SIG-M5 (cell line): Measurements from ENCODE around the gene CCDC33.

Experiments
- DNase-seq: peaks from one replicate; lab custom pipeline; 2025; lab: John Stamatoyannopoulos, UW

Gene CCDC33

DNA sequence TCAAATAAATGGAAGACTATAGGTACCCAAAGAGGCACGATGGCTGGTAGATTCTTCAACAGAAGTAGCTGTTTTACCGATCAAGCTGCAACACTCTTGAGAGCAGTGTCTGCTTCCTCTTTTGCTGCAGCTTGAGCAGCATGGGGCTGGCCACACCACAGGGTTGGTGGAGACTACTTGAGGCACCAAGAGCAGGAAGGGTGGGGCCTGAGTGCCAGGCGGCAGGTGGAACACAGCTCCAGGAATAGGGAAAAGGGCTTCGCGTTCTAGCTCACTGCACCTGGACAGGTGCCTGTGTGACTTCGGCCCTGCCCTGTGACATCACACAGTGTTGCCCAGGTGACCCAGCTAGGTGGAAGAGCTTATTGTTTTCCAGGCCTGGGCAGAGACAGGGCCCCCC lies at the start of gene CCDC33:
Gene CCDC33, plus strand, starts transcription at position 365 of the 400 bp plus-strand sequence. CDS start 394 bp downstream, outside the sequence.
- no peak for DNase-seq

DNA sequence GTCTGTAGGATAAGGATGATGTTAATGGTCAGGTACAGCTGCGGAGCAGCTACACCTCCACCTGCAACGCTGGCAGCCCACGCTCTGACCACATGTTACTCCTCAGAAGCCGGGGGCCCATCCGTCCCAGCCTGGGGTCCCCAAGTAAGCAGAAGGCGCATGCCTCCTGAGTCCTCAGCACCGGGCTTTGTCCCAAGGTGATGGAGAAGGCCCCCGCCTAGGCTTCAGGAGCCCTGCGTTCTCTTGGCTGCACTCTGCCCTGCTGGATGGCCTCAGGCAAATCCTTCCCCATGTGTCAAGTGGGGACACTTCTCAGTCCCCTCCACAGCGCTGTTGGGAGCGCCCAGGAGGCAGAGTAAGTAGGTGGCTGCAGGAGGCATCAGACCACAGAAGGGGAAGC lies 47.9 kb upstream of the CCDC33 start:
- no peak for DNase-seq

DNA sequence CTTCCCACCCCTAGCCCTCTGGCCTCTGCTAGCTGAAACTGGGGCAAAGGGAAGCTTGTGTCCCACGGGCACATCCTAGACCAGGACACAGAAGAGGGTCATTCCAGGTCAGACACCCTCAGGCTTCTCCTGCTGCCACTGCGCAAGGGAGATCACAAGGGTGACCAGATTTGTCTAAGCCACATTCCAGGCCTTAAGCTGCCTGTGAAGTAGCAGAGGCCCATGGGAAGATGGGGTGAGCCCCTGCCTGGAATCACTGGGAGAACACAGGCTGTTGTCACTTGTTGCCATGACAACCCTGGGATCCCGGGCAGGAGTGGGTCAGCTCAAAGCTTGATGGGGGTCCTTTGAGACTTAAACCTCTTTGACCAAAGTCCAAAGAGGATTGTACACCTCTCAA lies 44.3 kb upstream of the CCDC33 start:
- DNase-seq = no peak

DNA sequence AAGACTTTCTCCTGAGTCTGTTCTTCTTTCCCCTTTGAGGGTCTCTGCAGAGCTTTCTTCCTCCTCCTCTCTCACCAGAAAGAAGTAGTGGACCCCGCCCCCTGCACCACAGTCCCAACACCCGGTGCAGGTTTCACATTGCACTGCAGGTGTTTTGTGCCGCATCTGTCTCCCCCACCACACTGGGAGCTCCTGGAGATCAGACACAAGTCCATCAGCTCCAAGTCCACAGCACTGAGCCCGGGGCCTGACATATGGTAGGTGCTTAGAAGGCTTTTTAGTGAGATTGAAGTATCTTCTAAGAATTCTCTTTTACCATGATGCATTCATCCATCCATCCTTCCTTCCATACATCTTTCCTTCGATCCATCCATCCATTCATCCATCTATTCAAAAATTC lies 43.4 kb upstream of the CCDC33 start:
- DNase-seq = no peak

DNA sequence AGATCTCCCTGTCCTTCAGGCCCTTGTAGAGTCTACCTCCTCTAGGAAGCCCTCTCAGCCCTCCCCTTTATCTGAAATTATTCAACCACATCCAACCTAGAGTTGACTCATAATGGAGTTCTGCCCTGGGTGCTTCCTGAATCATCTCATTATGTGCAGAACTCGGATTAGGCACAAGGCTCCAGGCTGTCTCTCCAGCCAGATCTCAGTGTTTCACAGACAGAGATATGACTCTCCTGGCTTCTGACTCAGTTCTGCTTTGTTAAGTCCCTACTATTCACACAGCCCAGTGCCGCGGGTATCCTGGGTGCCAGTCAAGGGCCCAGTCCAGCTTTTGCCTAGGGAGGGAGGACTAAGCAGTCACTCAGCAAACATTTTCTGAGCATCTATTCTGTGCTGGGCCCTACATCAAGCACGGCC lies 42.8 kb upstream of the CCDC33 start:
- DNase-seq = no peak

DNA sequence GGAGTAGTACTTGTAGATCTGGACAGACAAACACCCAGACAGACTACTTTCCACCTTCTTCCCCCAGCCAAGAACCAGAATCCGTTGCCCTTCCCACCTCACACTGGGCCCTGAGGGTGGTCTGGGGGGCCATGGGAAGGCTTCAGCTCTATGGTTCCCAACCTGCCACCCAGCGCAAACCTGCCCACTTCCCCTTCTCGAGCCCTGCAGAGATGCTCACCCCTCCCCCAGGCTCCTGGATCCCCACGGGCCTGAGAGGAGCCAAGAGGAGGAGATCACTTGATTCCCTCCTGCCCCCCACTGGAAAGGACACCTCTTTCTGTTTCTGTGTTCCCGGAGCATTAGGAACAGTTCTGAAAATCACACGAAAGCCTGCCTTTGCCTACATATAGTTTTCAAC lies 42.2 kb upstream of the CCDC33 start:
- no peak for DNase-seq

DNA sequence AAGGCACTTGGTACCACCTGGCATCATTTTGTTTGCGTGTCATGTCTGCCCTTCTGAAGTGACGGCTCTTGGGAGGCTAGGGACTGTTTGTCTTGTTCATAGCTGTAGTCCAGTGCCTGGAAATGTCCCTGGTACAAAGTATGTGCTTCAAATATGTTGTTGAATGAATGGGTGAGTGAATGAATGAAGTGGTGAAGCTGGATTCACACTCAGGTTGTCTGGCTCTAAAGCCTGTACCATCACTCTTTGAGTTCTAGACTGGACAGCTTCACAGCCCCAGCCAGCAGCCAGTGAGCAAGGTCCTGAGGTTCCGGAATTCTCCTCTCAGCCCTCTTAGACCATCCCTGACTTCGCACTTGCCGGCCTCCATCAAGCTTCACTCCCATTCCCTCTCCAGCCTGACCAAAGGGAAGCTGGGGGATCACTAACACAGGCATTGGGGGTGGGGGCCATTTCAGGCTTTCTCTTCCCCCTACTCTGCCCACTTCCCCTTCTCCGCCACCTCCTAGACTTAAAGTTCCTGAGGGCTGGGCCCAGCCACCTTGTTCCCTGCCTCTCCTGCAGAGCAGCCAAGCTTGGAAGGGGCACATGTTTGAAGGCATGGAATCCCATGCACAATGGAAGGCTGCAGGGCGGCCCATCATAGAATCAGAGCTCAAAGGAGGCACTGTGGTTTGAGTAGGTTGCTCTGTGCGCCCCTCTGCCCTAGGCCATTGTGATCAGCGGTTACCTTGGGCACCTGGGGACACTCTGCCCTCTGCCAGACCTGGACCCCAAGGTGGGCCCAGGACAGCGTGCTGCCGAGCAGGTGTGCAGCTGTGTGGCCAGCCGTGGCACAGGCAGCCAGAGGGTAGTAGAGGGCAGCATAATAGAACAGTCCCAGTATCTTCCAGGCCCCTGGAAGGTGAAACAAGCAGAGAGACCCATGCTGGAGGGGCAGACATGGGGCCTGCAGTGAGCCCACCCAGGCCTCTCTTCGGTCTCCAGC lies 41.3 kb upstream of the CCDC33 start:
- DNase-seq = no peak

DNA sequence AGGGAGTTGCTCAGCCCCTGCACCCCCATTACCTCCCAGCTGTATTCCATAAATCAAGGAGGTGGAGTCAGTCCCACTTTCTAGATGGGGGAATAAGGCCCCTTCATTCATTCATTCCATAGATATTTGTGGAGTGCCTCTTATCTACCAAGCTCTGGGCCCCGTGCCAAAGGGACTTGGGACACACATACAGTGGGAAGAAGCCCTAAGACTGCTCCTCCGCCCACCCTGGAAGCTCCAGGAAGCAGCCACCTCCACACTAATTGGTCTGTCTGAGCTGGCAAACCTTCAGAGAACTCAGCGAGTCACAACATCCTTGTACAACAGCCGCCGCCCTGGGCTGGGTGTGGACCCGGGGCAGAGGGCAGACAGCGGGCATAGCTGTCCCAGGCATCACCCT lies 40.0 kb upstream of the CCDC33 start:
- no peak for DNase-seq

DNA sequence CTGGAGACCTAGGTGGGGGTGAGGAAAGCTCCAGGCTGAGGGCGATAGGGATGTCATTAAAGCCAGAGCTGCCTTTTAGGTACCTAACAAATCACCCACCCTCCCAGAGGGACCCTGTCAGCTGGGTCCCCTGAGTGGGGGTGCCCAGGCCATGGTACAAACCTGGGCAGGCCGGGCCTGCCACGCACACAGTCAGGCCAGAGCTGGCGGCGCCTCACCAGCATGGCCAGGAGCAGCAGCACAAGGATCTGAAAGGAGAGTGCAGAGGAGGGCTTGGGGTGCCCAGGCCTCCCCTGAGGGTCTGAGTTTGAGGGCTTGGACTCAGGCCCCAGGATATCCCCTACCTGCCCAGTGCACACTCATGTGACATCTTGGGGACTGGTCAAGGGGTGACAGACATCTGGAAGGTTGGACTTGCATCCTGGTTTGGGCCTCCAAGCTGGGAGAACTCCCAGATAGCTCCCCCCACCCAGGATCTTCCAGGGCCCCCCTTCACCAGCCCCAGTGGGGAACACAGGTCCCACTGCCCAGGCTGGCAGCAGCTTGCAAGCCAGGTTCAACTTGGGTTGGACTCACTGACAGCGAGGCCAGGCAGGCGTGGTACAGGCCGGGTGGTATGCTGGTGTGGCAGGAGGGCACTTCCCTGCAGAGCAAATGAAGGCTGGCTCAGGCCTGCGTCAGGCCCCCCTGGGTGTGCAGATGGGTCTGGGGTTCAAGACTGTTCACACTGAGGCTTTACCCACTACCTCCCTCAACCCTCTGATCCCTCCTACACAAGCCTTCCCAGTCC lies 38.8 kb upstream of the CCDC33 start:
- DNase-seq = no peak

DNA sequence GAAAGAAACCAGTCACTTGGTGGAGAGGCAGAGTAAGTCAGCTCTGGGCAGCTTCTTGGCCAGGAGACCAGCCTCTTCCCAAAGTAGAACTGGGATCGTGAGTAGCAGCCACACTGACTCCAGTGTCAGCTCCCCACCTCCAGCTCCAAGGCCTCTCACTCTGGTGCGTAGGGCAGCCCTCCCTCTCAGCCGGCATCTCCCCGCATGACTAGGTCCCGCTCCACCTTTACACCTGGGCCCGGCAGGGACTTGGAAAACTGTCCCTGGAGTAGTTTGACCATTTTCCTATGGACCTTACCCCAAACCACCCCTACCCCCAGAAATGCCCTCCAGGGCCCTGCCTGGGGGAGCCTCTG lies 36.9 kb upstream of the CCDC33 start:
- DNase-seq = no peak

DNA sequence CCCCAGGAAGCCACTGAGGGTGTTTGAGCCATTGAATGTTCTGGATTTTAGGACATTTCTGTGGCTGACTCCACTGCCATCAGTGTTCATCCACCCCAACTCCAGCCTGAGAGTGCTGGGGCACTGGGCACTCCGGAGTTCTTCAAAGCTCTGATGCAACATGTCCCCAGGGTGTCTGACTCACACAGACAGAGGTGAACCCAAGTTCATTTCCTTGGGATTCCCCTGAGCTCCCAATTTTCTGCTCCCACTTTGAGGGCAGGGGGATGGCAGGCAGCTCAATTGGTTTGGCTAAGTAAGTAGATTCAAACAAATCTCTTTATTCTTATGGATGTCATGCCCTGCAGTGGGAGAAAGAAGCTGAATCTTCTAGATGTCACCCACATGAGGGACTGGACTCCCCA lies 35.7 kb upstream of the CCDC33 start:
- no peak for DNase-seq

DNA sequence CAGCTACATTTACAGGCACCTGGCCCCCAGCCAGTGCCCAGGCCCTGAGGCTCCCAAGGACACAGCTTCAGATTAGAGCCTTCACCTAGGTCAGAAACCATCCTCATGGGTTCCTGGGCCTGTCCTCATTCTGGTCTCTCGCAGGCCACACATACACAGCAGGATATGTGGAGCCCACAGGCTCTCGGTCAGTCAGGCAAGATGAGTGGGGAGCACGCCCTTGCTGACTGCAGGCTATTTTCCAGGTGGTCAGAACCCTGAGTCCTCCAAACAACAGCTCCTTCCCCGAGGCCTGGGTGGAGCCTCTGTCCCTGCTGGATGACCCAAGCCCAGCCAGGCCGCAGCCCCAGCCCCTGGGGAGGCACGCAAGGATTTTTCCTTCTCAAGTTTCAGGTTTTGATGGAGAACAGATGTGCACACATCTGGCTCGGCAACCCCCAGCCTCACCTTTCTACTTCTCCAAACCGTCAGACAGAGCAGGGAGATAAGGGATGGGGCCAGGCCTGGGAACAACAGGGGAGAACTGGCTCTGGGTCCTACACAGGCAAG lies 35.2 kb upstream of the CCDC33 start:
- no peak for DNase-seq

DNA sequence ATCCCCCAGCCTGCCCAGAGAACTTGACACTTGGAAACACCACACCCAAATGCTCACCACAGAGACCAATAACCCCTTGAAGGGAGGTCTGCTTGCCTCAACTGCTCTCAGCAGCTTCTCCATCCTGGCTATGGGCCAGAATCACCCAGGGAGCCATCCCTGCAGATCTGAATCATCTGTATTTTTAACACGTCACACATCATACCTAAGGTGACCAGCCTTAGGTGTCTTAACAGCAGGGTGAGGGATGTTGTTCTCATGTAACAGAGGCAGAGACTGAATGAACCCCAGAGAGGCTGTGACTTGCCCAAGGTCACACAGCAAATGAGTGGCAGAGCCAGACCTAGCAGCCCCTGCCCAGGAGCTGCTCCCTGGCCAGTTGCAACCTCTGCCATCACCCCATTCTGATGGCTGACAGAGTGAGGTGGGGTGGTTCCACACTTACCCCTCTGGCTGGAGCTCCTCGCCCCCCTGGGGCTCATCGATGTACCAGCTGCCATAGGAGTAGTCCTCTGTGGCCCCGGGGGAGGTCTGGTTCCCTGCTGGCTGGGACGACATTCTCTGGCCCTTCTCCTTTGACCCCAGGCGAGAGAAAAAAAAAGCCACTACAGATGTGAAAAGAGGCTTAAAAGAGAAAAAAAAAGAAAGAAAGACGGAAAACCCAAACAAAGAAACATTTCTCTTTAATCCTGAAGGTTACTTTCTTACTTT lies 34.3 kb upstream of the CCDC33 start:
- no peak for DNase-seq

DNA sequence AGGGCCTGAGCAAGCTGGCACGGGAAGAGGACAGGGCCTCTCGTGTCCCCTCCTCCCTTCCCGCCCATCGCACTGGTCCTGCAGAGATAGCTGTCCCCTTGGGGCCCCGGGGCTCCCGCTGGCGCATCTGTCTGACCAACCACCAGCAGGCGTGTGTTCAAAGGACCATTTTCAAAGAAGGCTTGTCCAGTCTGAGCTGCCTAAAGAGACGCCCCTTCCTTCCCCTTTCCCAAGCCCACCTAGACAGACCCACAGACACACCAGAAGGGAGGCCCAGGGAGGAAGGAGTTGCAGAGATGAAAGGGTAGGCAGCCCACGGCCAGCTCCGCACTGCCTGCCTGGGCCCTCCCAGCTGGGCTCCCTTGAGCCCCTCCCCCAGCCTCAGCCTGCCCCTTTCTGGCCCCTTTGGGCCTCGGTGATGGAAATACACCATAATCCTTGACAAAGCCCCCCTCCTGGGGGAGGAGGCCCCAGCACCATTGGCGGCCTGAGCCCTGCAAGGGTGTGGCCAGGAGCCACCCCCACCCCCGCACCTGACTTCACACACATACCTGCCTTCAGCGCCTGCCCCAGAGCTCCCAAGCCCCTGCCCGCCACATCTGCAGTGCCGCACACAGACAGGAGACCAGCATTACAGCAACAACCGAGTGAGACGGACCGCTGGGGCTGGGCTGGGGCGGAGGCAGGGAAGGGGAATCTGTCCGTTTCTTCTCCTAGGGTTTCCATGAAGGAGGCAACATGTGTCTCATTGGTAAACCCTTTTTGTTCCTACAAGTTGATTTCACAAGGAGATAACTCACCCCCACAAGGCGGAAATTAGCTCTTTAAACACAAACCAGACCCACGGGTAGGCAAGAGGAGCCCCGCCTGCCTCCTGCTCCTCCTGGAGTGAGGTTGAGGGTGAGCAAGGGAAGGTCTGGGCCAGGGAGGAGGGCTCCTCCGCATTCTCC lies 33.4 kb upstream of the CCDC33 start, which contains the start of gene STRA6:
Gene STRA6, minus strand, starts transcription at position 336 of the 950 bp plus-strand sequence. CDS start 520 bp downstream, outside the sequence.
- no peak for DNase-seq

DNA sequence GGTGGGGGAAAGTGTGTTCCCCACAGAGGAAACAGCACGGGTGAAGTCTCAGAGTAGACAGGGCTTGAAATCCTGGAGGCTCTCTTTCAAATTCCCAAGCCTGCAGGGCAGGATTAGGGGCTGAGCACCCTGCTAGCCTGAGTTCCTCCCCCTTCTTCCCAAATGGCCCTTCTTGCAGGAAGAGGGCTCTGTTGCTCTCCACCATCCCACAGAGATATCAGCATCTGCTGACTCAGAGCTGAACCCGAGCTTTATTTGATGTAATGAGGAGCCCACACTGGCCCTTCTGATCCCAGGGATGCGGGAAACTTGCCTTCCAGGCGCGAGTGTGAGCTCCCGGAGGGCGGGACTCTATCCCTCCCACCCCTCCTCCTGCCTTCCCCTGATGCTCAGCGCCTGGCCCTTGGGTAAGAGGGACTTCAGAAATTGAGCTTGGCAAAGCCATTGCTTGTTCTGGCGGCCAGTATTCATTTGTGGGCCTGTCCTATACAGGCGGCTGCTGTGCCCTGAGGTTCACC lies 32.2 kb upstream of the CCDC33 start:
- no peak for DNase-seq

DNA sequence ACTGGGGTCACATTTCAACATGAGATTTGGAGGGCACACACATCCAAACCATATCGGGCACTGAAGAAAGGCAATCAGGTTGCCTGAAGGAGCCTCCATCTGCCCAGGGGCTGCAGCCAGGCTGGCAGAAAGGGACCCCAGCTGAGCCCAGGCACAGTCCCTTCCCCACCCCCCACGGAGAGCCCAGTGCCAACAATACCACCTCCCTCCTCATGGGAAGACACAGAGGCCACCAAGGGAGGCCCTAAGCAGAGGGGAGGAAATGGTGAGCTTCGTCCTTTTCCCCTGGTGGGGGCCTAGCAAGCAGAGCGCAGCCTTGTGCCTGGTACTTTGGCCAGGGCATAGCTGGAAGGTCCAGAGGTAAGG lies 30.6 kb upstream of the CCDC33 start:
- DNase-seq = no peak

DNA sequence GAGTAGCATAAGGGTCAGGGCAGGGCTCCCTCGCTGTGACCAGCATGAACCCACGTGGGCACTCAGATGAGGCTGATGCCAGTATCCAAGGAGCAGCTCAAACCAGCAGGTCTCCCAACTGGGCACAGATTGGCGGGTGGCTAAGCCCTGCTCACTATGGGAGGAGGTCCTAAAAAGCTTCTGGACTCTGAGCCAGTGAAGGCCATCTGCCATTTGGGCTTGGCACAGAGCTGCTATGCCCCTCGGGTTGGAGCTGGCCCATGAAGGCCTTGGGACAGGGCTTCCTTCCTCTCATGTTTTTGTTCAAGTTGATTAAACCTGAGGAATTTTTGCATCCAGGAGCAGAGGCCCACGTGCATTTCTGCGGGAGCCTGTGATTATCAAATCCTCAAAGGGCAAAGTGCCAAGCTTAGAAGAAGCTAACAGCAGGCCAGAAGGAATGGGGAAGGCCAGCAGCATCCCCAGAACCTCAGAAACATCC lies 29.3 kb upstream of the CCDC33 start:
- DNase-seq = no peak

DNA sequence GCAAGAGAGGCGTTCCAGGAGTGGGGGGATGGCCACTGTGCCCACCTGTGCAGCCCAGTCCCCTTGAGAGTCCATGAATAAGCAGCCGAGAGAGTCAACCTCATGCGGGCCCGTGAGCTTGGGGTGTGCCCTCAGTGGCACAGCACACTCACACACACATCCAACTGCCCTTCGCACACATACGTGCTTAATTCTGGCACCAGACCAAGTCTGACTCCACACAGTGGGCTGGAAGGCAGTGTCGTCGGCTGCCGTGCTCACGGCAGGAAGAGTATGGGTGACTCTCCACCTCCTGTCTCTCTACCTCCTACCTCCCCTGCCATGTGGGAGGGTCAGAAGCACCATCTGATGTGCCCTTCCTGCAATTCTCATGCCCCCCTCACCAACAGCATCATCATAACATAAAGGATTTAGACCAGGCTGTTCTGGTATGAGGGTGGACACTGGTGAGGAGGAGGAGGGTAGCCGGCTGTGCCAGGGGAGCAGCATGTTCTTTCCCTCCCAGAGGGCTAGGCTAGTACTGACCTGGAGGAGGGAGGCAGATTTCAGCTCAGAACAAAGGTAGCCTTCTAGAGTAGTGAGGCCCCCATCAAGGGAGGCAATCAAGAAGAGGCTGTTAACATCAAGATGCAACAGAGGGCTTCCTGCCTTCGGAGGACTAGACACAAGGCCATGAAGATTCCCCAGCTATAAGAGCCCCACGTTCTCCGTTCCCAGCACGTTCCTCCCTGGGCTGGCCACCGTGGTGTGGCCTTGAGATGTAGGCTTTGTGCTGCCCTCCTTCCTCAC lies 28.3 kb upstream of the CCDC33 start:
- DNase-seq = no peak

DNA sequence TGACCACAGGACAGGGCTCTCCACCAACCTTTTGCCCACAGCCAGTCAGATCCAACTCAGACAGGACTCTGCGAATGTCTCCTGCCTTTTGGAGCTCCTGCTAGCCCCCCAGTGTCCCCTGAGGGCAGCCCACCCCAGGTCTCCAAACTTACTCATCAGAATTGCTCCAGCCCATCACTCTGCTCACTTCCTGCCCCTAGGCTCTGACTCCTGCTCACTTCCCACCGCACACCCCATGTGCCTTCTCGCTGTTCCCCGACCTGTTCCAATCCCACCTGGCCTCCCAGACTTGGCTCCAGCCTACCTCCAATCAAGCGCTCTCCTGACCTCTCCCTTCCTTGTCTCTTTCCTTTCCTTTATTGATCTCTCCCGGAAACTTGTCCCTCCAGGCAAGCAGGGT lies 27.6 kb upstream of the CCDC33 start:
- no peak for DNase-seq
